ENCODE results near the gene CDKL5. TPM values are rescaled to one million over a fixed set of nuclear protein-coding genes. Genes with fewer than 3 reads are reported as not detected.

CDKL5 gene
- total and polyA plus RNA-seq, 2 donors (not counting 1 experiment from before 2014, with no cell fraction given), result 0.72 to 4.6 TPM

DNA sequence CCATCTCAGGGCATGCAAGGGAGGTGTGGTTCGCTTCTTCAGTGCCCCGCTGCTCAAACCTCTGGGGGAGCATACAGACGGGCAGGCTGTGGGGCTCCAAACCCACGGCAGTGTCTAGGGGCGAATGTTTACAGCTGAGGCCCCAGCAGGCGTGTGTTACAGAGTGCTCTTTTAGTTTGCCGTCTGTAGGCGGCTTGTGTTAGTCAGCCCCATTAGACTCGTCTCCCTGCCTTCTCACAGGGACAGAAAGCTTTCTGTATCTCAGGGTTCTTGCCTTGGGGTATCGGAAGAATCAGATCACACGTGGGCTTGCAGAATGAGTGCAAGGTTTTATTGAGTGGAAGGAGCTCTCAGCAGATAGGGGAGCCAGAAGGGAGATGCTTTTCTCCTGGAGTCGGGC, 235.9 kb downstream of the CDKL5 start:
- no peak overlapping the region for H3K27ac Mint-ChIP-seq
- no peak for TF ChIP-seq EZH2 (IDR thresholded peaks at IDR 0.05; ENCODE audit: borderline replicate concordance, insufficient read depth, low read depth, low read length, poor library complexity, severe bottlenecking)
- TF ChIP-seq, protein P1, sequence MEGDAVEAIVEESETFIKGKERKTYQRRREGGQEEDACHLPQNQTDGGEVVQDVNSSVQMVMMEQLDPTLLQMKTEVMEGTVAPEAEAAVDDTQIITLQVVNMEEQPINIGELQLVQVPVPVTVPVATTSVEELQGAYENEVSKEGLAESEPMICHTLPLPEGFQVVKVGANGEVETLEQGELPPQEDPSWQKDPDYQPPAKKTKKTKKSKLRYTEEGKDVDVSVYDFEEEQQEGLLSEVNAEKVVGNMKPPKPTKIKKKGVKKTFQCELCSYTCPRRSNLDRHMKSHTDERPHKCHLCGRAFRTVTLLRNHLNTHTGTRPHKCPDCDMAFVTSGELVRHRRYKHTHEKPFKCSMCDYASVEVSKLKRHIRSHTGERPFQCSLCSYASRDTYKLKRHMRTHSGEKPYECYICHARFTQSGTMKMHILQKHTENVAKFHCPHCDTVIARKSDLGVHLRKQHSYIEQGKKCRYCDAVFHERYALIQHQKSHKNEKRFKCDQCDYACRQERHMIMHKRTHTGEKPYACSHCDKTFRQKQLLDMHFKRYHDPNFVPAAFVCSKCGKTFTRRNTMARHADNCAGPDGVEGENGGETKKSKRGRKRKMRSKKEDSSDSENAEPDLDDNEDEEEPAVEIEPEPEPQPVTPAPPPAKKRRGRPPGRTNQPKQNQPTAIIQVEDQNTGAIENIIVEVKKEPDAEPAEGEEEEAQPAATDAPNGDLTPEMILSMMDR (IDR thresholded peaks at IDR 0.05), result no peak
- WGBS (ENCODE audit: insufficient coverage), result 98% methylated on average over 7 of the region's 12 CpGs
- Histone ChIP-seq H2AFZ (ENCODE audit: insufficient read depth, low read depth, low read length, poor library complexity, severe bottlenecking) (no peak overlapping the region), H3K4me1 (ENCODE audit: control insufficient read depth in 2 of 2, insufficient read depth in 2 of 2, low read length in 2 of 2) (no peaks in the 10 kb centered on the region), H3K79me2 (ENCODE audit: control insufficient read depth, insufficient read depth, low read length) (no peaks in the 10 kb centered on the region), H3K4me3 (ENCODE audit: control extremely low read depth in 1 of 5, extremely low read depth in 1 of 5, insufficient read depth in 1 of 5, low read depth in 2 of 5, low read length in 4 of 5) (no peak overlapping the region), H3K9me3 (ENCODE audit: control extremely low read depth in 1 of 3, control insufficient read depth in 2 of 3, insufficient read depth in 1 of 3, low read length in 2 of 3) (no peaks in the 10 kb centered on the region), H3K36me3 (replicated peaks in 1 of 2; ENCODE audit: control extremely low read depth in 1 of 2, control insufficient read depth in 1 of 2, extremely low read depth in 1 of 2, insufficient read depth in 2 of 2, low read length in 1 of 2) (no peaks in the 10 kb centered on the region), H3K27ac (ENCODE audit: low read length in 2 of 2) (no peak overlapping the region), H3K4me2 (replicated peaks; ENCODE audit: low read depth, low read length, poor library complexity, severe bottlenecking) (no peak overlapping the region), H3K9ac (ENCODE audit: low read length) (no peak overlapping the region), H3K27me3 (replicated peaks in 1 of 4; ENCODE audit: control extremely low read depth in 1 of 4, control insufficient read depth in 3 of 4, insufficient read depth in 4 of 4, low read length in 3 of 4) (no peaks in the 10 kb centered on the region), H4K20me1 (ENCODE audit: control insufficient read depth, insufficient read depth, low read length, poor library complexity, severe bottlenecking) (no peaks in the 10 kb centered on the region)
- DNase-seq (no peak), ATAC-seq (ENCODE audit: low read depth) (no peak)
- no peaks in the 10 kb centered on the region for H3K9me3 Mint-ChIP-seq (ENCODE audit: insufficient read depth)
- H3K27me3 Mint-ChIP-seq, result no peaks in the 10 kb centered on the region
- POLR2A ChIA-PET, result no interaction called here
- CTCF ChIA-PET, result no interaction called here
- H3K4me1 Mint-ChIP-seq, result no peaks in the 10 kb centered on the region
- intact Hi-C loops (cut with micrococcal nuclease), result no loop called here
- H3K4me3 Mint-ChIP-seq, result no peak overlapping the region

DNA sequence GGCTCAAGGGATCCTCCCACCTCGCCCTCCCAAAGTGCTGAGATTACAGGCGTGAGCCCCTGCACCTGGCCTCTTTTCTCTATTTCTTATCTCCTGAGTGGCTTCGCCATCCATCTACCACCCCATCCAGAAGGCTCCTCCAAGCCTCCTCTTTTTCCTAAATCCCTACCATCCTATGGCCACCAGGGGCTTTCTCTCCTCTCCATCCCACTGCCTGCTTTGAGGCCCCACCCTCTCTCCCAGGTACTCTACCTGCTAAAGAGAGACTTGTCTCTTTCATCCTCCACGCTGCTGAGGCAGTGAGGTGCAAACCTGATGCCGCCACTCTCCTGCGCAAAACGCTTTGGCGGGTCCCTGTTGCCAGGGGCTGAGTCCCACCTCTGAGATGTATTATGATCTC, 239.5 kb downstream of the CDKL5 start:
- H3K4me3 Mint-ChIP-seq, result no peak overlapping the region
- no peaks in the 10 kb centered on the region for H3K9me3 Mint-ChIP-seq (ENCODE audit: insufficient read depth)
- H3K4me2 ChIP-seq (replicated peaks; ENCODE audit: low read depth, low read length, poor library complexity, severe bottlenecking), result no peak overlapping the region

More for the DNA sequence above, 239.5 kb downstream of the CDKL5 start:
- Histone ChIP-seq H3K9ac (ENCODE audit: low read length) (no peak overlapping the region), H3K79me2 (ENCODE audit: control insufficient read depth, insufficient read depth, low read length) (no peaks in the 10 kb centered on the region), H3K36me3 (replicated peaks in 1 of 2; ENCODE audit: control extremely low read depth in 1 of 2, control insufficient read depth in 1 of 2, extremely low read depth in 1 of 2, insufficient read depth in 2 of 2, low read length in 1 of 2) (no peaks in the 10 kb centered on the region), H2AFZ (ENCODE audit: insufficient read depth, low read depth, low read length, poor library complexity, severe bottlenecking) (no peak overlapping the region), H3K9me3 (ENCODE audit: control extremely low read depth in 1 of 3, control insufficient read depth in 2 of 3, insufficient read depth in 1 of 3, low read length in 2 of 3) (no peaks in the 10 kb centered on the region), H3K27ac (ENCODE audit: low read length in 2 of 2) (no peak overlapping the region), H3K4me1 (ENCODE audit: control insufficient read depth in 2 of 2, insufficient read depth in 2 of 2, low read length in 2 of 2) (peaks cover 3 to 10% of the 10 kb centered on the region in 2 donors), H3K27me3 (replicated peaks in 1 of 4; ENCODE audit: control extremely low read depth in 1 of 4, control insufficient read depth in 3 of 4, insufficient read depth in 4 of 4, low read length in 3 of 4) (no peaks in the 10 kb centered on the region), H3K4me3 (ENCODE audit: control extremely low read depth in 1 of 5, extremely low read depth in 1 of 5, insufficient read depth in 1 of 5, low read depth in 2 of 5, low read length in 4 of 5) (no peak overlapping the region), H4K20me1 (ENCODE audit: control insufficient read depth, insufficient read depth, low read length, poor library complexity, severe bottlenecking) (no peaks in the 10 kb centered on the region)
- H3K27me3 Mint-ChIP-seq, result no peaks in the 10 kb centered on the region
- ChIA-PET POLR2A (no interaction called here), CTCF (interaction anchor here (0.6 kb wide), 1 partner anchor 316 kb away, joined by 4 read pairs; no protein-coding TSS in a partner anchor)
- no peak for TF ChIP-seq EZH2 (IDR thresholded peaks at IDR 0.05; ENCODE audit: borderline replicate concordance, insufficient read depth, low read depth, low read length, poor library complexity, severe bottlenecking)
- TF ChIP-seq, protein P1 (IDR thresholded peaks at IDR 0.05), result no peak
- 100% methylated on average over 2 of the region's 8 CpGs for WGBS (ENCODE audit: insufficient coverage)
- no peak for ATAC-seq (ENCODE audit: low read depth)
- intact Hi-C loops (cut with micrococcal nuclease), result no loop called here
- no peak overlapping the region for H3K27ac Mint-ChIP-seq
- no peak for DNase-seq
- peaks cover 7% of the 10 kb centered on the region for H3K4me1 Mint-ChIP-seq

Measured in B cell (primary cell).